ENCODE results near the gene SLC36A3. TPM values are rescaled to one million over a fixed set of nuclear protein-coding genes. Genes with fewer than 3 reads are reported as not detected.

Gene SLC36A3
- total and polyA plus RNA-seq, 2 of the 4 experiments (the other 2 are of a cell fraction) = not detected

GRCh38 chr5:151288180-151288579, 15.4 kb downstream of the SLC36A3 start:
- H3K27me3 ChIP-seq (ENCODE audit: control insufficient read depth, insufficient read depth, low read length) = no peaks in the 10 kb centered on the region; the same call in none of the 2 replicates
- in situ Hi-C loops (cut with MboI; ENCODE audit: low sequenced_read_pairs) = no loop called here
- no peaks in the 10 kb centered on the region for H3K9me1 ChIP-seq (ENCODE audit: insufficient read depth, low read length)
- dilution Hi-C loops (cut with HindIII; ENCODE audit: low sequenced_read_pairs, unreplicated experiment) = no loop called here
- no peak overlapping the region for H2BK15ac ChIP-seq (ENCODE audit: low read depth, low read length)
- no peak overlapping the region for H2BK5ac ChIP-seq (ENCODE audit: low read depth, low read length, poor library complexity, severe bottlenecking)
- DNase-seq (no peak), ATAC-seq (ENCODE audit: low read depth) (no peak)
- H3K4me2 ChIP-seq (ENCODE audit: low read depth, low read length) = no peak overlapping the region
- H3K36me3 ChIP-seq (ENCODE audit: control insufficient read depth, insufficient read depth, low read length) = no peaks in the 10 kb centered on the region
- H3K18ac ChIP-seq (ENCODE audit: low read depth, low read length) = no peak overlapping the region
- CTCF ChIA-PET = no interaction called here
- POLR2A ChIA-PET (ENCODE audit: unreplicated experiment) = no interaction called here
- H3K9me3 ChIP-seq (ENCODE audit: control insufficient read depth, insufficient read depth, low read length) = no peaks in the 10 kb centered on the region
- H4K5ac ChIP-seq (ENCODE audit: low read depth, low read length) = no peak overlapping the region
- no peak overlapping the region for H2AK5ac ChIP-seq (ENCODE audit: low read depth, low read length)
- H4K91ac ChIP-seq (ENCODE audit: insufficient read depth, low read depth, low read length) = no peak overlapping the region
- no peak overlapping the region for H2AFZ ChIP-seq (replicated peaks; ENCODE audit: low read length, poor library complexity)
- no peak overlapping the region for H4K8ac ChIP-seq (ENCODE audit: low read depth in 2 of 2, low read length in 2 of 2)
- no peak overlapping the region for H3K56ac ChIP-seq (ENCODE audit: extremely low read depth, insufficient read depth, low read length)
- H3K9ac ChIP-seq (ENCODE audit: low read depth, low read length) = no peak overlapping the region
- TF ChIP-seq NFE2L2 (IDR thresholded peaks at IDR 0.05; ENCODE audit: low read depth, low read length) (no peak), MAFK (IDR thresholded peaks at IDR 0.05; ENCODE audit: low read depth, low read length) (no peak), CEBPB (IDR thresholded peaks at IDR 0.05; ENCODE audit: low read depth, low read length) (no peak), SMC3 (IDR thresholded peaks at IDR 0.05; ENCODE audit: low read depth, low read length) (no peak), CTCF (conservative IDR thresholded peaks at IDR 0.05; ENCODE audit: low read depth, low read length) (no peak), BHLHE40 (IDR thresholded peaks at IDR 0.05; ENCODE audit: low read depth, low read length) (no peak), ELK1 (IDR thresholded peaks at IDR 0.05; ENCODE audit: borderline replicate concordance, low read depth, low read length) (no peak), CHD1 (IDR thresholded peaks at IDR 0.05; ENCODE audit: low read depth, low read length) (no peak), MXI1 (IDR thresholded peaks at IDR 0.05; ENCODE audit: borderline replicate concordance, low read depth, low read length) (no peak), RAD21 (IDR thresholded peaks at IDR 0.05; ENCODE audit: low read length) (no peak), FOS (IDR thresholded peaks at IDR 0.05; ENCODE audit: low read depth, low read length) (no peak)
- no peaks in the 10 kb centered on the region for H3K79me1 ChIP-seq (ENCODE audit: low read depth in 1 of 2, low read length in 2 of 2)
- no peak overlapping the region for H3K4me3 ChIP-seq (ENCODE audit: insufficient read depth, low read depth, low read length)
- H3K4ac ChIP-seq (ENCODE audit: low read depth, low read length) = no peak overlapping the region
- whole genome bisulfite sequencing, 2 experiments (ENCODE audit: extremely low coverage in 2 of 2, insufficient read length in 1 of 2) = no CpG with 5 or more reads among the region's 2 CpGs
- no peak overlapping the region for H3K14ac ChIP-seq (replicated peaks; ENCODE audit: low read depth, low read length)
- no peak overlapping the region for H3K27ac ChIP-seq (ENCODE audit: insufficient read depth, low read length)
- no peak overlapping the region for H3K23ac ChIP-seq (ENCODE audit: low read depth, low read length)
- no peak overlapping the region for H2BK120ac ChIP-seq (ENCODE audit: low read depth, low read length)
- intact Hi-C loops (cut with micrococcal nuclease) = no loop called here
- H4K20me1 ChIP-seq (ENCODE audit: insufficient read depth, low read length) = no peaks in the 10 kb centered on the region
- no peak overlapping the region for H2AK9ac ChIP-seq (replicated peaks; ENCODE audit: low read depth, low read length, poor library complexity)
- no peak overlapping the region for H2BK20ac ChIP-seq (ENCODE audit: low read depth, low read length)
- no peaks in the 10 kb centered on the region for H3K4me1 ChIP-seq (ENCODE audit: control insufficient read depth, insufficient read depth, low read length)
- BruUV-seq (replicated peaks) = no TSS peak

All from IMR-90 (cell line).